Keratinocyte (primary cell): ENCODE results near the gene LGALS7. TPM values are rescaled to one million over a fixed set of nuclear protein-coding genes. Genes with fewer than 3 reads are reported as not detected.
"Not testable (repeated sequence)": the region's sequence is repeated elsewhere in the genome, so short reads cannot be mapped to it uniquely, and the experiment has no call there.

Source experiments
- DNase-seq: peaks from one replicate; pipeline ENCODE4 v3.0.0-alpha.2; 2011; ENCODE audit warnings: low read depth, missing footprints, low spot score
- FAIRE-seq: peaks from 2 replicates; lab custom pipeline; 2011; peaks lifted over from hg19 to GRCh38; lab: Jason Lieb, UNC
- H2AFZ ChIP-seq: 2 replicates; pipeline ENCODE4 v1.6.0; 2012; ENCODE audit warnings: low read length, control low read depth, inconsistent platforms; ENCODE audit not compliant: control insufficient read depth
- H3K27ac ChIP-seq: 2 replicates; pipeline ENCODE4 v1.5.1; 2011; ENCODE audit warnings: low read length; ENCODE audit not compliant: control insufficient read depth, insufficient read depth
- H3K27me3 ChIP-seq: 3 replicates; pipeline ENCODE4 v1.6.0; 2011; ENCODE audit warnings: low read length; ENCODE audit not compliant: control insufficient read depth, insufficient read depth; ENCODE audit errors: extremely low read depth
- H3K36me3 ChIP-seq, 2 experiments: 2 replicates in 1 of 2; 3 replicates in 1 of 2; pipeline ENCODE4 v1.5.1; 2011; ENCODE audit warnings: low read length in 2 of 2, mild to moderate bottlenecking in 1 of 2; ENCODE audit not compliant: control insufficient read depth in 2 of 2, insufficient read depth in 2 of 2; ENCODE audit errors: extremely low read depth in 1 of 2
- H3K4me1 ChIP-seq: 3 replicates; pipeline ENCODE4 v1.5.1; 2011; ENCODE audit warnings: low read length; ENCODE audit not compliant: control insufficient read depth, insufficient read depth; ENCODE audit errors: extremely low read depth
- H3K4me2 ChIP-seq: 3 replicates; pipeline ENCODE4 v1.6.0; 2011; ENCODE audit warnings: low read depth, low read length; ENCODE audit not compliant: control insufficient read depth, insufficient read depth; ENCODE audit errors: extremely low read depth
- H3K4me3 ChIP-seq, 3 experiments: fragments of 200-600 bp in 1 of 3; sonication (generic) in 1 of 3; 2 replicates in 2 of 3; 3 replicates in 1 of 3; pipeline ENCODE4 v1.5.1; 2011 to 2016; ENCODE audit warnings: low read length in 3 of 3, mild to moderate bottlenecking in 3 of 3, control low read depth in 2 of 3, inconsistent platforms in 1 of 3, low read depth in 1 of 3, mixed read lengths in 1 of 3, mixed run types in 1 of 3, moderate library complexity in 1 of 3; ENCODE audit not compliant: control insufficient read depth in 2 of 3, insufficient read depth in 2 of 3; ENCODE audit errors: extremely low read depth in 1 of 3
- H3K79me2 ChIP-seq: 2 replicates; pipeline ENCODE4 v1.6.0; 2012; ENCODE audit warnings: low read length; ENCODE audit not compliant: control insufficient read depth, insufficient read depth
- H3K9ac ChIP-seq: 3 replicates; pipeline ENCODE4 v1.6.0; 2011; ENCODE audit warnings: low read length; ENCODE audit not compliant: control insufficient read depth, insufficient read depth; ENCODE audit errors: extremely low read depth
- H3K9me1 ChIP-seq: 3 replicates; pipeline ENCODE4 v1.6.0; 2011; ENCODE audit warnings: low read length; ENCODE audit not compliant: control insufficient read depth, insufficient read depth; ENCODE audit errors: extremely low read depth
- H3K9me3 ChIP-seq: 2 replicates; pipeline ENCODE4 v1.5.1; 2012; ENCODE audit warnings: low read depth, low read length; ENCODE audit not compliant: control insufficient read depth
- H4K20me1 ChIP-seq: 3 replicates; pipeline ENCODE4 v1.6.0; 2011; ENCODE audit warnings: low read length; ENCODE audit not compliant: control insufficient read depth, insufficient read depth; ENCODE audit errors: extremely low read depth
- CTCF ChIP-seq, 3 experiments: IDR thresholded peaks in 1 of 3; conservative IDR thresholded peaks in 1 of 3; optimal IDR thresholded peaks in 1 of 3; 2 replicates in 2 of 3; 3 replicates in 1 of 3; pipeline versions ENCODE3 to v1.5.1; 2011; ENCODE audit warnings: low read length in 3 of 3, mild to moderate bottlenecking in 3 of 3, moderate library complexity in 2 of 3, control low read depth in 1 of 3, inconsistent platforms in 1 of 3; ENCODE audit not compliant: insufficient read depth in 2 of 3; ENCODE audit errors: extremely low read depth in 1 of 3
- EZH2 ChIP-seq: IDR thresholded peaks from one replicate; pipeline ENCODE4 v1.6.1; 2012; ENCODE audit warnings: inconsistent platforms, mild to moderate bottlenecking, low read length, moderate library complexity
- dilution Hi-C: fragments of 300-500 bp; cut with MboI; formaldehyde crosslinking; loops from one replicate; pipeline ENCODE4 v1.7.0; 2020; ENCODE audit warnings: low sequenced_read_pairs; ENCODE audit not compliant: extremely low pct_ligation_motif_present
- polyA plus RNA-seq, 5 experiments: library from polyadenylated mRNA; depleted of rRNA in 3 of 5; stranded (reverse) in 3 of 5; stranded (forward) in 1 of 5; unstranded in 1 of 5; fragments of >200 nt; gene quantifications; 1 replicate in 1 of 5; 2 replicates in 3 of 5; 3 replicates in 1 of 5; pipeline versions ENCODE4 v1.2.1 to v1.2.3, GENCODE V29; 2011 to 2012; ENCODE audit warnings: missing spikeins in 2 of 5, low read depth in 1 of 5, low replicate concordance in 1 of 5

LGALS7 gene
- polyA plus RNA-seq, 1 donor (not counting 4 experiments of a cell fraction or from before 2014, with no cell fraction given): 9.1 TPM

GRCh38 chr19:38790507-38791403, 17.4 kb upstream of the LGALS7 start:
- H3K79me2 ChIP-seq, H3K9me3 ChIP-seq, H3K9ac ChIP-seq, H3K27me3 ChIP-seq, H4K20me1 ChIP-seq, FAIRE-seq, DNase-seq, H3K36me3 ChIP-seq, H3K27ac ChIP-seq, dilution Hi-C loops, H2AFZ ChIP-seq, H3K9me1 ChIP-seq: not testable (repeated sequence)
- H3K4me2 ChIP-seq: peak overlapping the region; percentile 52
- H3K4me1 ChIP-seq: peaks cover 37% of the 10 kb centered on the region
- H3K4me3 ChIP-seq: peak overlapping the region in 1 of 3 experiments; percentile 34

GRCh38 chr19:38788478-38789243, 15.3 kb upstream of the LGALS7 start, which contains the start of gene LGALS7B:
LGALS7B (plus strand) TSS chr19:38789200; CDS start chr19:38789227, 27 bp downstream.
- H3K9me1 ChIP-seq: no peaks in the 10 kb centered on the region
- H3K79me2 ChIP-seq: peaks cover 1% of the 10 kb centered on the region
- H3K36me3 ChIP-seq: no peaks in the 10 kb centered on the region
- H3K27ac ChIP-seq: peak within 1 kb of the TSS; percentile 76
- H4K20me1 ChIP-seq: no peaks in the 10 kb centered on the region
- peak; percentile 57 for FAIRE-seq
- H3K9ac ChIP-seq: peak within 1 kb of the TSS; percentile 74
- H3K9me3 ChIP-seq: no peaks in the 10 kb centered on the region
- H3K27me3 ChIP-seq: no peaks in the 10 kb centered on the region
- H3K4me1 ChIP-seq: peaks cover 32% of the 10 kb centered on the region
- DNase-seq: no peak
- TF ChIP-seq EZH2 (no peak), CTCF (optimal IDR thresholded peaks at IDR 0.05 in 1 of 3, IDR thresholded peaks at IDR 0.05 in 1 of 3, conservative IDR thresholded peaks at IDR 0.05 in 1 of 3; ENCODE audit: extremely low read depth in 1 of 3, insufficient read depth in 2 of 3, low read length in 3 of 3) (no peak)
- H3K4me3 ChIP-seq: peak within 1 kb of the TSS; percentile 34 to 62 (median 38)
- peak within 1 kb of the TSS; percentile 90 for H3K4me2 ChIP-seq
- dilution Hi-C loops: no loop called here
- H2AFZ ChIP-seq: peak within 1 kb of the TSS; percentile 76
